ENCODE data around the gene SAFB. TPM values are rescaled to one million over a fixed set of nuclear protein-coding genes. Genes with fewer than 3 reads are reported as not detected.
"Not testable (repeated sequence)": the region's sequence is repeated elsewhere in the genome, so short reads cannot be mapped to it uniquely, and the experiment has no call there.

SAFB gene
- total RNA-seq, 4 donors from 2014 or later = 40.5 to 80.1 (median 59.2) TPM

- peak overlapping the region; percentile 45 to 83 (median 64) for H3K4me3 ChIP-seq
- TF ChIP-seq POLR2A (IDR thresholded peaks at IDR 0.05) = no peak
- TF ChIP-seq, protein P1, sequence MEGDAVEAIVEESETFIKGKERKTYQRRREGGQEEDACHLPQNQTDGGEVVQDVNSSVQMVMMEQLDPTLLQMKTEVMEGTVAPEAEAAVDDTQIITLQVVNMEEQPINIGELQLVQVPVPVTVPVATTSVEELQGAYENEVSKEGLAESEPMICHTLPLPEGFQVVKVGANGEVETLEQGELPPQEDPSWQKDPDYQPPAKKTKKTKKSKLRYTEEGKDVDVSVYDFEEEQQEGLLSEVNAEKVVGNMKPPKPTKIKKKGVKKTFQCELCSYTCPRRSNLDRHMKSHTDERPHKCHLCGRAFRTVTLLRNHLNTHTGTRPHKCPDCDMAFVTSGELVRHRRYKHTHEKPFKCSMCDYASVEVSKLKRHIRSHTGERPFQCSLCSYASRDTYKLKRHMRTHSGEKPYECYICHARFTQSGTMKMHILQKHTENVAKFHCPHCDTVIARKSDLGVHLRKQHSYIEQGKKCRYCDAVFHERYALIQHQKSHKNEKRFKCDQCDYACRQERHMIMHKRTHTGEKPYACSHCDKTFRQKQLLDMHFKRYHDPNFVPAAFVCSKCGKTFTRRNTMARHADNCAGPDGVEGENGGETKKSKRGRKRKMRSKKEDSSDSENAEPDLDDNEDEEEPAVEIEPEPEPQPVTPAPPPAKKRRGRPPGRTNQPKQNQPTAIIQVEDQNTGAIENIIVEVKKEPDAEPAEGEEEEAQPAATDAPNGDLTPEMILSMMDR (IDR thresholded peaks at IDR 0.05) = peak; percentile 79 to 90 (median 83)
- WGBS, 2 donors = 0% methylated on average over 13 to 24 of the region's 59 CpGs
- peaks cover 0 to 5% (median 3%) of the 10 kb centered on the region in 3 donors for H3K36me3 ChIP-seq
- intact Hi-C loops (cut with DNase I) = loop anchor here (10.0 kb wide), 1 partner anchor 62 kb away; the partner anchor contains the start of genes SAFB and SAFB2
- H3K27me3 ChIP-seq = no peaks in the 10 kb centered on the region
- peaks cover 13 to 45% (median 14%) of the 10 kb centered on the region in 3 donors for H3K4me1 ChIP-seq
- H3K27ac ChIP-seq = peak overlapping the region; percentile 76 to 94 (median 92)
- H3K9me3 ChIP-seq = no peaks in the 10 kb centered on the region
- peak; percentile 89 for DNase-seq
Observed at GRCh38 chr19:5686647-5687359, 63.9 kb downstream of the SAFB start.

DNA sequence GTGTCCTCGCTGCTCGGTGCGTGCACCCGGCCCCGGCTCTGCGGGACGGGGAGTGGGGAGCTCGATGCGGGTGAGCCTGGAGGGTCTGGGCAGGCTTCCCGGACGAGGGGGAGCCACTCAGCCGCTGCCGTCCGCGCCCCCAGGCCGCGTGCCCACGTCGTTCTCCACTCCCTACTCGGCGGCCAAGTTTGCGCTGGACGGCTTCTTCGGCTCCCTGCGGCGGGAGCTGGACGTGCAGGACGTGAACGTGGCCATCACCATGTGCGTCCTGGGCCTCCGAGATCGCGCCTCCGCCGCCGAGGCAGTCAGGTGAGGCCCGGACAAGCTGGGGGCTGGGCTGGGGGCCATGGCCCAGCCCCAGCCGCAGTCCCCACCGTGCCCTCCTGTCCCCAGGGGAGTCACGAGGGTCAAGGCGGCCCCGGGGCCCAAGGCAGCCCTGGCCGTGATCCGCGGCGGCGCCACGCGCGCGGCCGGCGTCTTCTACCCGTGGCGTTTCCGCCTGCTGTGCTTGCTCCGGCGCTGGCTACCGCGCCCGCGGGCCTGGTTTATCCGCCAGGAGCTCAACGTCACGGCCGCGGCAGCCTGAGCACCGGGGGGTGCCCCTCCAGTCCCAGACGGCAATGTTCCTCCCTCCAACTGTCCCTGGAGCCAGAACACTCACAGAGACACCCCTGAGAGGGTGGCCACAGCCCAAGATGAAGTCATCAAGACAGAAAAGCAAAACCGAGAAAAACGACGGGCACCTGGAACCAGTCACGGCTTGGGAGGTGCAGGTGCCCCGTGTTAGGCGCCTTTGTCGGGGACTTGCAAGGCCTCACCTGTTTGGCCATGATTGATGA lies 64.7 kb downstream of the SAFB start:
- peaks cover 14 to 53% (median 21%) of the 10 kb centered on the region in 3 donors for H3K4me1 ChIP-seq
- peaks cover 0 to 12% (median 10%) of the 10 kb centered on the region in 3 donors for H3K36me3 ChIP-seq
- intact Hi-C loops (cut with DNase I) = loop anchor here (10.0 kb wide), 1 partner anchor 63 kb away; the partner anchor contains the start of genes SAFB and SAFB2
- WGBS, 2 donors = 74 to 86% methylated on average over 7 to 8 of the region's 76 CpGs
- no peaks in the 10 kb centered on the region for H3K9me3 ChIP-seq
- peak overlapping the region; percentile 76 to 94 (median 92) for H3K27ac ChIP-seq
- no peak for DNase-seq
- peak overlapping the region; percentile 45 to 83 (median 64) for H3K4me3 ChIP-seq
- TF ChIP-seq, protein P1 (IDR thresholded peaks at IDR 0.05) = no peak
- TF ChIP-seq POLR2A (IDR thresholded peaks at IDR 0.05) = no peak
- no peaks in the 10 kb centered on the region for H3K27me3 ChIP-seq

DNA sequence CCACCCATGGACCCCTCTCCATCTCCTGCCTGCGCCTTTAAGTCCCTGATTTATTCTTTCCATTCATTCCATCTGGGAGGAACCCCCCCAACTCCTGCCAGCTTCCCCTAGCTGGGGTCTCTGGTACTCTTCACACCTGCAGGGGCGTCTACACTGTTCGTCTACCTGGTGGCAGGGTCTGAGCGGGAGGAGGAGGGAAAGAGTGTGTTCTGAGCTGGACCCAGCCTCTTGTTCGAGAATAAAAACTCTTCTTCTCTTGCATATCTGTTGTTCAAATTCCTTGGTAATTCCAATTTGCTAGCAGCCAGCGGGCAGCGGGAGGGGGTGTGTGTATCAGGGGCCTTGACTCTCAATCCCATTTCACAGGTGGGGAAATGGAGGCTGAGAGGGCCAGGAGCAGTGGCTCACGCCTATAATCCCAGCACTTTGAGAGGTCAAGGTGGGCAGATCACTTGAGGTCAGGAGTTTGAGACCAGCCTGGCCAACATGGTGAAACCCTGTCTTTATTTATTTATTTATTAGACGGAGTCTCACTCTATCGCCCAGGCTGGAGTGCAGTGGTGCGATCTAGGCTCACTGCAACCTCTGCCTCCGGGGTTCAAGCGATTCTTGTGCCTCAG lies 65.5 kb downstream of the SAFB start:
- H3K27me3 ChIP-seq, DNase-seq, H3K9me3 ChIP-seq, H3K4me3 ChIP-seq, H3K27ac ChIP-seq: not testable (repeated sequence)
- peaks cover 6 to 20% (median 18%) of the 10 kb centered on the region in 3 donors for H3K36me3 ChIP-seq
- intact Hi-C loops (cut with DNase I) = loop anchor here (10.0 kb wide), 1 partner anchor 64 kb away; the partner anchor contains the start of genes SAFB and SAFB2
- H3K4me1 ChIP-seq = peaks cover 15 to 61% (median 28%) of the 10 kb centered on the region in 3 donors
- WGBS, 2 donors = 86 to 95% methylated on average over 12 to 13 of the region's 13 CpGs

GRCh38 chr19:5690125-5690954 lies 67.5 kb downstream of the SAFB start, which contains the start of gene RPL36:
Gene RPL36 (plus strand): TSS chr19:5690295. CDS start chr19:5690508, 213 bp downstream.
- DNase-seq = peak; percentile 83
- 0 to 3% methylated on average over 15 to 26 of the region's 73 CpGs for WGBS, 2 donors
- peaks cover 21 to 69% (median 28%) of the 10 kb centered on the region in 3 donors for H3K4me1 ChIP-seq
- intact Hi-C loops (cut with DNase I) = loop anchor here (2.0 kb wide), 1 partner anchor 28 kb away; no protein-coding TSS in a partner anchor
- H3K9me3 ChIP-seq = no peaks in the 10 kb centered on the region
- peak in 3 of 4 donors; percentile 45 to 92 (median 86) for TF ChIP-seq POLR2A (IDR thresholded peaks at IDR 0.05)
- TF ChIP-seq, protein P1 (IDR thresholded peaks at IDR 0.05) = peak; percentile 88 to 100 (median 99)
- peak within 1 kb of the TSS; percentile 82 to 94 (median 86) for H3K4me3 ChIP-seq
- no peaks in the 10 kb centered on the region for H3K27me3 ChIP-seq
- peaks cover 25 to 40% (median 37%) of the 10 kb centered on the region in 3 donors for H3K36me3 ChIP-seq
- H3K27ac ChIP-seq = peak within 1 kb of the TSS; percentile 93 to 97 (median 94)

Measured in esophagus squamous epithelium (tissue), 5 donors.